GM13976 (cell line): Measurements from ENCODE around the gene ATN1.

Experiments
- DNase-seq: peaks from one replicate; pipeline ENCODE4 v3.0.0; 2012; ENCODE audit warnings: low spot score
- CTCF ChIP-seq: IDR thresholded peaks from 2 replicates; pipeline ENCODE4 v1.5.1; 2012; ENCODE audit warnings: borderline replicate concordance, mild to moderate bottlenecking; ENCODE audit not compliant: insufficient read depth; ENCODE audit errors: extremely low read depth, missing control alignments, control extremely low read depth
- in situ Hi-C: fragments of 300-500 bp; cut with MboI; formaldehyde crosslinking; loops from one replicate; pipeline ENCODE4 v1.12.0; 2022; ENCODE audit warnings: low sequenced_read_pairs, mixed read lengths, inconsistent platforms; ENCODE audit not compliant: unreplicated experiment

ATN1 gene

GRCh38 chr12:6963791-6964413 is 36.1 kb downstream of the ATN1 start:
- no peak for DNase-seq
- in situ Hi-C loops: no loop called here
- no peak for TF ChIP-seq CTCF

GRCh38 chr12:6964605-6965025 is 36.9 kb downstream of the ATN1 start:
- no peak for TF ChIP-seq CTCF
- DNase-seq: no peak
- in situ Hi-C loops: no loop called here

GRCh38 chr12:6965026-6965661 is 37.4 kb downstream of the ATN1 start:
- in situ Hi-C loops: no loop called here

GRCh38 chr12:6965714-6966113 is 38.0 kb downstream of the ATN1 start:
- in situ Hi-C loops: no loop called here
- no peak for DNase-seq
- no peak for TF ChIP-seq CTCF

More at GRCh38 chr12:6965026-6965661, 37.4 kb downstream of the ATN1 start:
- DNase-seq: peak; percentile 86
- peak; percentile 94 for TF ChIP-seq CTCF

GRCh38 chr12:6966351-6966750 is 38.6 kb downstream of the ATN1 start:
- no peak for DNase-seq
- in situ Hi-C loops: no loop called here
- no peak for TF ChIP-seq CTCF

- in situ Hi-C loops: no loop called here
- no peak for TF ChIP-seq CTCF
- no peak for DNase-seq
Measured at GRCh38 chr12:6967651-6968100, 39.9 kb downstream of the ATN1 start.
